OCI-LY3 (cell line): ENCODE data around the gene ANKS1B.
A peak's percentile ranks its signal among the peaks of the same experiment; 100 is the strongest.
"Not testable (repeated sequence)": the region's sequence is repeated elsewhere in the genome, so short reads cannot be mapped to it uniquely, and the experiment has no call there.

Experiments used
- H2AFZ ChIP-seq: fragments of 200-600, 300-600 bp; shearing (Covaris generic); 2 replicates; pipeline ENCODE4 v1.6.0; 2014; ENCODE audit warnings: antibody characterized with exemption, low read depth, low read length
- H3K27ac ChIP-seq: fragments of 200-600, 300-600 bp; sonication (generic); 2 replicates; pipeline ENCODE4 v1.5.1; 2014; ENCODE audit warnings: mild to moderate bottlenecking, low read length, moderate library complexity, mixed read lengths
- H3K27me3 ChIP-seq: fragments of 200-600, 300-600 bp; sonication (generic); 2 replicates; pipeline ENCODE4 v1.6.1; 2014; ENCODE audit warnings: low read depth, low read length, mixed read lengths
- H3K36me3 ChIP-seq: fragments of 200-600, 300-600 bp; sonication (generic); replicated peaks from 2 replicates; pipeline ENCODE3; 2014; ENCODE audit warnings: low read depth, low read length, mixed read lengths
- H3K4me1 ChIP-seq: fragments of 300-600, 200-600 bp; sonication (generic); 2 replicates; pipeline ENCODE4 v1.6.1; 2014; ENCODE audit warnings: low read length, mixed read lengths
- H3K4me2 ChIP-seq: fragments of 200-600, 300-600 bp; sonication (generic); 2 replicates; pipeline ENCODE4 v1.6.1; 2014; ENCODE audit warnings: low read length, mixed read lengths
- H3K4me3 ChIP-seq: fragments of 300-600, 200-600 bp; sonication (generic); 2 replicates; pipeline ENCODE4 v1.5.1; 2014; ENCODE audit warnings: antibody characterized with exemption, mild to moderate bottlenecking, low read length, moderate library complexity
- H3K79me2 ChIP-seq: fragments of 300-600, 200-600 bp; shearing (Covaris generic); 2 replicates; pipeline ENCODE4 v1.6.1; 2014; ENCODE audit warnings: mild to moderate bottlenecking, low read length, mixed read lengths
- H3K9ac ChIP-seq: fragments of 300-600, 200-600 bp; shearing (Covaris generic); 2 replicates; pipeline ENCODE4 v1.6.0; 2014; ENCODE audit warnings: mild to moderate bottlenecking, low read length, moderate library complexity
- H3K9me3 ChIP-seq: fragments of 200-600, 300-600 bp; shearing (Covaris generic); 2 replicates; pipeline ENCODE4 v1.6.1; 2014; ENCODE audit warnings: low read length, mixed read lengths; ENCODE audit not compliant: insufficient read depth
- H4K20me1 ChIP-seq: fragments of 200-600, 300-600 bp; sonication (generic); 2 replicates; pipeline ENCODE4 v1.6.1; 2016; ENCODE audit warnings: low read length, mixed read lengths; ENCODE audit not compliant: insufficient read depth
- CTCF ChIP-seq: fragments of 200-600, 300-600 bp; sonication (generic); IDR thresholded peaks from 2 replicates; pipeline ENCODE4 v1.5.1; 2014; ENCODE audit warnings: antibody characterized with exemption, low read length, low read depth
- EZH2phosphoT487 ChIP-seq: fragments of 200-600 bp; shearing (Covaris generic); IDR thresholded peaks from 2 replicates; pipeline ENCODE4 v1.6.1; 2018; ENCODE audit warnings: antibody characterized with exemption, mixed run types, low read depth

Gene ANKS1B

GRCh38 chr12:99609455-99610181 lies 375.1 kb downstream of the ANKS1B start:
- Histone ChIP-seq H3K4me2 (no peak overlapping the region), H3K4me1 (no peaks in the 10 kb centered on the region), H3K9ac (no peak overlapping the region), H3K79me2 (no peaks in the 10 kb centered on the region), H2AFZ (no peak overlapping the region), H3K27me3 (no peaks in the 10 kb centered on the region), H3K4me3 (no peak overlapping the region), H3K9me3 (no peaks in the 10 kb centered on the region), H3K36me3 (no peaks in the 10 kb centered on the region), H4K20me1 (no peaks in the 10 kb centered on the region), H3K27ac (no peak overlapping the region)
- TF ChIP-seq EZH2phosphoT487 = no peak
- no peak for TF ChIP-seq CTCF

- H3K9me3 ChIP-seq = no peaks in the 10 kb centered on the region; the same call in 1 of the 2 replicates
Measured at GRCh38 chr12:99600388-99600787, 384.3 kb downstream of the ANKS1B start.

GRCh38 chr12:99598785-99599184 lies 386.0 kb downstream of the ANKS1B start:
- H3K4me2 ChIP-seq = no peak overlapping the region
- peaks cover 14% of the 10 kb centered on the region for H3K4me1 ChIP-seq
- H3K27ac ChIP-seq = no peak overlapping the region
- no peak overlapping the region for H3K4me3 ChIP-seq
- no peaks in the 10 kb centered on the region for H4K20me1 ChIP-seq
- H2AFZ ChIP-seq = no peak overlapping the region
- H3K79me2 ChIP-seq = no peaks in the 10 kb centered on the region
- no peaks in the 10 kb centered on the region; the same call in 1 of the 2 replicates for H3K9me3 ChIP-seq
- H3K27me3 ChIP-seq = no peaks in the 10 kb centered on the region
- no peaks in the 10 kb centered on the region for H3K36me3 ChIP-seq
- no peak for TF ChIP-seq CTCF
- no peak for TF ChIP-seq EZH2phosphoT487
- no peak overlapping the region for H3K9ac ChIP-seq

More at GRCh38 chr12:99600388-99600787, 384.3 kb downstream of the ANKS1B start:
- H3K79me2 ChIP-seq = no peaks in the 10 kb centered on the region
- H3K9ac ChIP-seq = no peak overlapping the region
- no peaks in the 10 kb centered on the region for H3K36me3 ChIP-seq
- H3K27me3 ChIP-seq = no peaks in the 10 kb centered on the region
- peaks cover 14% of the 10 kb centered on the region for H3K4me1 ChIP-seq
- no peaks in the 10 kb centered on the region for H4K20me1 ChIP-seq
- peak overlapping the region; percentile 55 for H3K4me2 ChIP-seq
- no peak overlapping the region for H3K4me3 ChIP-seq
- H3K27ac ChIP-seq = no peak overlapping the region
- TF ChIP-seq EZH2phosphoT487 (no peak), CTCF (no peak)
- H2AFZ ChIP-seq = peak overlapping the region; percentile 76

- Histone ChIP-seq H3K4me3 (no peak overlapping the region), H3K36me3 (no peaks in the 10 kb centered on the region), H3K27me3 (no peaks in the 10 kb centered on the region), H3K27ac (no peak overlapping the region), H2AFZ (no peak overlapping the region), H3K9me3 (no peaks in the 10 kb centered on the region), H3K9ac (no peak overlapping the region), H3K79me2 (no peaks in the 10 kb centered on the region), H3K4me2 (no peak overlapping the region), H3K4me1 (peaks cover 14% of the 10 kb centered on the region), H4K20me1 (no peaks in the 10 kb centered on the region)
- TF ChIP-seq CTCF (no peak), EZH2phosphoT487 (no peak)
Measured at GRCh38 chr12:99596762-99597161, 388.0 kb downstream of the ANKS1B start.

- H3K4me3 ChIP-seq, H2AFZ ChIP-seq, H4K20me1 ChIP-seq, H3K27ac ChIP-seq, H3K36me3 ChIP-seq, H3K79me2 ChIP-seq, H3K27me3 ChIP-seq, H3K9me3 ChIP-seq, H3K4me1 ChIP-seq, H3K9ac ChIP-seq, H3K4me2 ChIP-seq: not testable (repeated sequence)
Measured at GRCh38 chr12:99577125-99577524, 407.6 kb downstream of the ANKS1B start.
